ENCODE data around the gene RDH11. TPM values are rescaled to one million over a fixed set of nuclear protein-coding genes. Genes with fewer than 3 reads are reported as not detected.

RDH11 gene
- total RNA-seq, 2 donors from 2014 or later, result 40.3 to 44.6 TPM

Other genes with a start within 250 kb of the RDH11 start
- gene TMEM229B, start 207.0 kb downstream of the RDH11 start, total RNA-seq, result under 1 TPM; 0.71 to 0.84 TPM
- 1 to 10 TPM in 1 of 2 donors, under 1 TPM in 1; 0.17 to 4.9 TPM for gene PLEKHH1, start 162.5 kb downstream of the RDH11 start, total RNA-seq
- 10 to 100 TPM; 17.6 to 20.0 TPM for gene PIGH, start 95.5 kb downstream of the RDH11 start, total RNA-seq
- 10 to 100 TPM; 14.3 to 64.7 TPM for gene ARG2, start 75.8 kb downstream of the RDH11 start, total RNA-seq
- 10 to 100 TPM; 29.3 to 68.1 TPM for gene VTI1B, start 21.1 kb downstream of the RDH11 start, total RNA-seq
- gene RDH12, start 6.1 kb upstream of the RDH11 start, total RNA-seq, result not detected
- 10 to 100 TPM; 17.0 to 19.6 TPM for gene ZFYVE26, start 120.8 kb upstream of the RDH11 start, total RNA-seq
- gene RAD51B, start 124.0 kb upstream of the RDH11 start, total RNA-seq, result 10 to 100 TPM; 37.0 to 49.7 TPM

All from activated T-helper 17 cell treated with anti-CD3 and anti-CD28 coated beads, Interleukin-2, amount 50 U/mL, for 72 hours (primary cell).